Activated CD4-positive, alpha-beta T cell treated with anti-CD3 and anti-CD28 coated beads, Interleukin-2, amount 10 ng/mL, durations not matched to agents 24 days and 14 days (primary cell): ENCODE results near the gene C14orf119. TPM values are rescaled to one million over a fixed set of nuclear protein-coding genes. Genes with fewer than 3 reads are reported as not detected.
A peak's percentile ranks its signal among the peaks of the same experiment; 100 is the strongest.

Source experiments
- DNase-seq: peaks from one replicate; pipeline ENCODE4 v3.0.0; 2022
- H3K27ac Mint-ChIP-seq: one replicate; pipeline ENCODE4 v1.8.0; 2022; ENCODE audit warnings: mild to moderate bottlenecking, mixed read lengths
- H3K27me3 Mint-ChIP-seq: one replicate; pipeline ENCODE4 v1.8.0; 2022; ENCODE audit warnings: mixed read lengths
- H3K36me3 Mint-ChIP-seq: one replicate; pipeline ENCODE4 v1.8.0; 2022; ENCODE audit warnings: low read depth, mild to moderate bottlenecking, mixed read lengths
- H3K4me1 Mint-ChIP-seq: one replicate; pipeline ENCODE4 v1.8.0; 2021; ENCODE audit warnings: mixed read lengths
- H3K4me3 Mint-ChIP-seq: one replicate; pipeline ENCODE4 v1.8.0; 2022; ENCODE audit warnings: mild to moderate bottlenecking, moderate library complexity, mixed read lengths
- H3K9me3 Mint-ChIP-seq: one replicate; pipeline ENCODE4 v1.8.0; 2021; ENCODE audit warnings: mixed read lengths
- intact Hi-C: fragments of 100-400 bp; cut with micrococcal nuclease; formaldehyde crosslinking; loops from one replicate; pipeline ENCODE4 v1.15.1; 2023
- total RNA-seq: library from RNA; stranded (reverse); gene quantifications from 2 replicates; pipeline ENCODE4 v1.2.3, GENCODE V29; 2022

C14orf119 gene
- total RNA-seq, 1 donor from 2014 or later = 54.3 TPM

DNA sequence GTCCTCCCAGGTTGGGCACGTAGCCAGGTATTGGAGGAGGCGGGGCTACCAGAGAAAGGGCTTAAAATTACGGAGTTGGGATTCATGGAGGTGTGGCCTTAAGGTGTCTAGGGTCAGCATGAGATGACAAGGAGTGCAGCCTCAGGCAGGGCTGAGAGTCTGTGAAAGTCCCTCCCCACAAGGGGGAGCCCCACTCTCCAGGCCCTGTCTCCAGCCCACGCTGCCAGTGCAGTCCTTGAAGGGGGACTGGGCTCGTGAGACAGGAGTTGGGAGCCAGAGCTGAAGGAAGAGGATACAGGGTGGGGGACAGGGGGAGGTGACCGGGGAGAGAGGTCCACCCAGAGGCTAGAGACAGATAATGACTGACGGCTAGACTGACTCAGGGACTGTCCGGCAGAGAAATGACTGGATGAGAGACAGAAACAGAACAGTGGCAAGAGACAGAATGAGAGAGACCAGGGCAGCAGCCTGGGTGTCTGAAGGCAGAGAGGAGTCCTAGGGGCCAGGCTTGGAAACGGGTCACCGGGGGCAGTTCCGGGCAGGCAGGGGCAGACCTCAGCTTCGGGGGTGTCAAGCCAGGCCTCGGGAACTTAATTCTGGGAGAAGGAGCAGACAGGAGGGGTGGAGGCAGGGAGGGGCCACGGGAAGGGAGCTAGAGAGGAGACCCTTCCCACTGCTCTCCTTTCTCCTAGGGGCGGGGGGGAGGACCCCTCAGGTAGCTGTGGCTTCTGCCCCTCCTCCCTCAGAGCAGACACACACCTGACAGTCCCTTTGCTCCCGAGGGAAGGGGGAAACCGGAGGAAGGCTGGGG lies 39.0 kb upstream of the C14orf119 start:
- H3K4me1 Mint-ChIP-seq = peaks cover 17% of the 10 kb centered on the region
- intact Hi-C loops = loop anchor here (2.0 to 5.0 kb wide), 3 partner anchors 22 to 128 kb away; partner anchors contain the start of genes PRMT5 and PSMB5
- H3K4me3 Mint-ChIP-seq = peak overlapping the region; percentile 80
- H3K36me3 Mint-ChIP-seq = peaks cover 17% of the 10 kb centered on the region
- H3K27me3 Mint-ChIP-seq = peaks cover 8% of the 10 kb centered on the region
- H3K9me3 Mint-ChIP-seq = no peaks in the 10 kb centered on the region
- H3K27ac Mint-ChIP-seq = peak overlapping the region; percentile 64
- DNase-seq = peak; percentile 90

DNA sequence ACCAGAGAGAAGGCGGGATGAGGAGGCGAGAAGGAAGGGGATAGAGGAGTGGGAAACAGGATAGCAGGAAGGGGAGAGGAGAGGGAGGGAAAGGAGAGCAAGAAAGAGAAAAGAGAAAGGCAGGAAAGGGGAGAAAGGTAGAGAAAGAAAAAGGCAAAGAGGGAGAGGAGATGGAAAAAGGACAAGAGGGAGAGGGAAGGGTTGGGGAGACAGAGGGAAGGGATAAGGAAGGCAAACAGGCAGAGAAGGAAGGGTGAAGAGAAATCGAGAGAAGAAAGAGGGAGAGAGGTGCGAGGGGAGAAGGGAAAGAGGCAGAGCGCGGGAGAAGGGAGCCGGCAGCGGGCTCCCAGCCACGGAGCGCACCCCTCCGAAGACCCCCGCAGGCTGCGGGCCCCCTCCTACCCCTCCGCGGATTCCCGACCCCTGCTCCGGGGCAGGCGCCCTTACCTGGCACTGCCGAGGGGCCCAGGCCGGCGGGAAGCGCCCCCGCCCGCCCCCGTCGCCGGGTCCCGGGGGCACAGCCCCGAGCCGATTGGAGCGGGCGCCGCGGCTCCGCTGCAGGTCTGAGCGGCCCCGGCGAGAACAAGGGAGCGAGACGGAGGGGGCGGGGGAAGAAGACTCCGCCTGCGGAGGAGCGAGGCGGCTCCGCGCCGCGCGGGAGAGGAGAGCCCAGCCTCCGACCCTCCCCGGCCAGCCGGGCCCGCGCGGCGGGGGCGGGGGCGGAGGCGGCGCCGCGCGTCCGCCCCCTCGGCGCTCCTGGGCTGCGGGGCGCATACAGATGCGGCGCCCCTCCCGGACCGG lies 38.1 kb upstream of the C14orf119 start, which contains the start of gene CDH24:
Gene CDH24, minus strand, starts transcription at position 565 of the 801 bp plus-strand sequence. CDS start 1,787 bp downstream, outside the sequence.
- H3K36me3 Mint-ChIP-seq = peaks cover 19% of the 10 kb centered on the region
- peaks cover 17% of the 10 kb centered on the region for H3K4me1 Mint-ChIP-seq
- peak within 1 kb of the TSS; percentile 85 for H3K4me3 Mint-ChIP-seq
- peak within 1 kb of the TSS; percentile 64 for H3K27ac Mint-ChIP-seq
- intact Hi-C loops = loop anchor here (2.0 to 5.0 kb wide), 3 partner anchors 22 to 128 kb away; partner anchors contain the start of genes PRMT5 and PSMB5
- no peaks in the 10 kb centered on the region for H3K9me3 Mint-ChIP-seq
- peak; percentile 94 for DNase-seq
- peaks cover 8% of the 10 kb centered on the region for H3K27me3 Mint-ChIP-seq

DNA sequence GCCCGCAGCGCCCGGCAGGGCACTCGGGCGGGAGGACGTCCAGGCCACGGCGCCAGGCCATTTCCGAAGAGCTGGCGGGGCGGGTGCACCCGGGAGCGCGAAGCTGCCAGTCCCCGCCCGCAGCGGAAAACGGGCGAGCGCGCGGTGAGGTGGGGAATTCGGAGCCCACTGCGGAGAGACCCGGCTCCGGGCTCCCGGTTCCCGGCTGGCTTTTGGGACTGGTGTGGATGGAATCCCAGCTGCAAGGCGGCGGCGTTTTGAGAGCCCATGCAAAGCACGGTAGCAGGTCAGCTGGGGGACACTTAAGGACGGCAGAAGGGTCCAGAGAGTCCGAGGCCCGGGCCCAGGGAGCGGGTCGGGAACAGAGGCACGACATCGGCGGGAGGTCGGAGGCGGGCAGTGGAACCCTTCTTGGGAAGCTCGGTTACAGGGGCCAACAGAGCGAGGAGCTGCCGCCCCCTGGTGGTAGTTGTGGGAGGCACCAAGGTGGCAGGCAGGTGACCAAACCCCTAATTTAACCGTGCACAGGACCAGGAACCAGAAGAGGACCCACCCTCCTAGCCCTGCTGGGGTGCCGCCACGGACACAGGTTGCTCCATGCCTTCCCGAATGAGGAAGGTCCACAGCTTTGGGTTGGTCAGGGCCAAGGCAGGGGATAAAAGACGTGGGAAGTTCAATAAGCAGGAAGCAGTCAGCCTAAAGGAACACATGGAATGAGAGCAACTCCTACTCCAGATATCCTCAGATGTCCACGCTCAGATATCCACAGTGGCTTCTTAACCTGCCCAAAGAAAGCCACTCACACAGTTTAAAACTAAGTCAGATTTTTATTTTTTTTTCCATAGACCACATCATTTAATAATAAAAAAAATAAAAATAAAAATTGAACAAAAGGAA lies 37.3 kb upstream of the C14orf119 start:
- peak; percentile 96 for DNase-seq
- Mint-ChIP-seq H3K4me3 (peak overlapping the region; percentile 85), H3K36me3 (peaks cover 27% of the 10 kb centered on the region), H3K27ac (peak overlapping the region; percentile 57), H3K4me1 (peaks cover 17% of the 10 kb centered on the region), H3K27me3 (peaks cover 8% of the 10 kb centered on the region), H3K9me3 (no peaks in the 10 kb centered on the region)
- intact Hi-C loops = loop anchor here (1.0 to 5.0 kb wide), 6 partner anchors 23 to 129 kb away; partner anchors contain the start of genes PRMT5 and PSMB5

DNA sequence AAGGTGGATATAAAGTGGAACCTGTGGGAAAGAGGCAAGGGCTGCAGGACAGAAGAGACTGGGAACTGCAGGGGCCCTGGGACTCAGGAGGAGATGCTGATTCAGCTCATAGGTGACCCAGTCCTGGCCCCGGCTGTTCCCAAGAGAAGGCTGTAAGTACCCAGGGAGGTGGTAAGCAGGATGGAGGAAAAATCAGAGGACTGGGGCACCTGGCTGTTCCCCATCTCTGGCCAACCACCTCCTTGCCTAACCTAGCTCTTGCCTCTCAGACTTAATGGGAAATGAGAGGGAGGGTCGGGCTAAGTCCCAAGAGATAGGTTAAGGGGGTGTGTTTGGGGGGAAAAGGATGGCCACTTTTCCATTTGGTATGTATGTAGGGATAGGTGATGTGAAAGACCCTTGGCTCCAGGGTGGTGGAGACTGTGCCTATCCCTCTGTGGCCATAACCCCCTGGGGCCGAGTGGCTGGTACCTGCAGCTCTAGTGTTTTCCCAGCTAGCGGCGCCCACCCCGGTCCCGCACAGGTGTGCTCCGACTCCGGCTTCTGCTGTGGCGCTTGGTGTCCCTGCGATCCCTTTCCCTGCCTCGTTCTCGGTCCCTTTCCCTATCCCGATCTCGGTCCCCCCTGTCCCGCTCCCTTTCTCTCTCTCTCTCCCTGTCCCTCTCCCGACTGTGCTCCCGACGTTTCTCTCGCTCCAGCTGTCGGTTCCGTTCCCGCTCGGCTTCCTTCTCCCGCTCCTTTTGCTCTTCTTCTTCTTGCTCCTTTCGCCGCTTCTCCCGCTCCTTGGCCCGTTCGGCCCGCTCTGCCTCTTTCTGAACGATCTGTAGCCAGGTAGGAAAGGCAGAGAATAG lies 36.4 kb upstream of the C14orf119 start:
- DNase-seq = no peak
- Mint-ChIP-seq H3K4me1 (peaks cover 18% of the 10 kb centered on the region), H3K9me3 (no peaks in the 10 kb centered on the region), H3K36me3 (peaks cover 36% of the 10 kb centered on the region), H3K27ac (peak overlapping the region; percentile 16), H3K4me3 (peak overlapping the region; percentile 19), H3K27me3 (peaks cover 8% of the 10 kb centered on the region)
- intact Hi-C loops = loop anchor here (1.0 to 5.0 kb wide), 4 partner anchors 52 to 86 kb away; no protein-coding TSS in a partner anchor

DNA sequence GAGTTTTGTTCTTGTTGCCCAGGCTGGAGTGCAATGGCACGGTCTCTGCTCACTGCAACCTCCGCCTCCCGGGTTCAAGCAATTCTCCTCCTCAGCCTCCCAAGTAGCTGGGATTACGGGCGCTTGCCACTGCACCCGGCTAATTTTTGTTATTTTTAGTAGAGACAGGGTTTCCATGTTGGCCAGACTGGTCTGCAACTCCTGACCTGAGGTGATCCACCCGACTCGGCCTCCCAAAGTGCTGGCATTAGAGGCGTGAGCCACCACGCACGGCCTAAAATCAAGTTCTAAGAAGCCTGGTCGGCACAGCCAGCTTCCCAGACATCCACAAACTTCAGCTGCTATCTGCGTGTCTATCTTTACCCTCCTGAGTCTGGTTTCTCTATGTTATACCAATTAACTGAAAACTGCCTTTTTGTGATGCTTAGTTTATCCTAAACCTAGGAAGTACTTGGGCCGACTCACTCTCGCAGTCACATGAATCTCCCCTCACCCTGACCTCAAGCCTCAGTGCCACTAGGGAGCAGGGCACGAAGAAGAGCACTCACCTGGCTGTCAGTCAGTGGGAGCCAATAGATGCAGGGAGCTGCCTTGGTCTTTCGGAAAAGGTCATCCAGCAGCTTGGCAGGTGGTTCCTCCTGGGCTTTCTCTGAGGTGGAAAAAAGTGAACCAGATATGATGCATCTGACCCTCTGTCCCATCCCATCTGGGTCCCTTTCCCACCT lies 34.6 kb upstream of the C14orf119 start:
- H3K36me3 Mint-ChIP-seq = peaks cover 54% of the 10 kb centered on the region
- DNase-seq = no peak
- peaks cover 20% of the 10 kb centered on the region for H3K4me1 Mint-ChIP-seq
- peaks cover 8% of the 10 kb centered on the region for H3K27me3 Mint-ChIP-seq
- no peak overlapping the region for H3K4me3 Mint-ChIP-seq
- H3K9me3 Mint-ChIP-seq = no peaks in the 10 kb centered on the region
- intact Hi-C loops = no loop called here
- H3K27ac Mint-ChIP-seq = no peak overlapping the region

DNA sequence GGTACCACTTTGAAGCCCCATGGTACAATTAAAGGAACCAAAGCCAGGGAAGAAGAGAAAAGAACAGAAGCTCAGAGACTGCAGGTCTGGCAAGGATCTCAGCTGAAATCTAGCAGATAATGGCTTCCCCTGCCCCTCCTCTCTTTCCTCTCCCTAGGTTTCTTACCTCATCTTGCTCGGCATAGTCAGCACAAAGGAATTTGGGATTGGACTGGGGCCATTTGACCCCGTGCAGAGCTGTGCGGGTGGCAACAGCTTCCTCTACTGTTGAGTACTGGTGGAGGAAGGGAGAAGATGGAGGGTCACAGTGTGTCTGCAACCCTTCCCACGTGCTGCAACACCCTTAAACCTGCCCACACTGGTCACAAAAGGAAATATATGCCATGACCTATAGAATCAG lies 33.3 kb upstream of the C14orf119 start:
- intact Hi-C loops = no loop called here
- H3K27me3 Mint-ChIP-seq = peaks cover under 1% of the 10 kb centered on the region
- peaks cover 67% of the 10 kb centered on the region for H3K36me3 Mint-ChIP-seq
- no peak for DNase-seq
- H3K27ac Mint-ChIP-seq = no peak overlapping the region
- peaks cover 11% of the 10 kb centered on the region for H3K4me1 Mint-ChIP-seq
- H3K9me3 Mint-ChIP-seq = no peaks in the 10 kb centered on the region
- no peak overlapping the region for H3K4me3 Mint-ChIP-seq

DNA sequence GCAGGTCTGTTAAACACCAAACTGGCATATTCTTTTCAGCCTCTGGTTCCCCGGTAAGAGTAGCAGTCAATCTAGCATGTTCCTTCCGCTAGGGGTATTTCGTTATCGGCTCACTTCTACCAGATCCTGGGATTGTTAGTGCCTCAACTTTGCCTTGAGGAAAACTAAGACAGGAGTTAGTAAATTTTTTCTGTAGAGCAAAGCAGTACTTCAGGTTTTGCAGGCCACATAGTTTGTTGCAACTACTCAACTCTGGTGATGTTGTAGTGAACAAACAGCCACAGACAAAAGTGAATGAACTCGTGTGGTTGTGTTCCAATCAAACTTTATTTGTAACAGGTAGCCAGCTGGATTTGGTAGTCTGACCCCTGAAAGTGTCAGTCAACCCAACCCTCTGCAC lies 31.7 kb upstream of the C14orf119 start:
- H3K27me3 Mint-ChIP-seq = no peaks in the 10 kb centered on the region
- H3K4me3 Mint-ChIP-seq = no peak overlapping the region
- peaks cover 71% of the 10 kb centered on the region for H3K36me3 Mint-ChIP-seq
- no peaks in the 10 kb centered on the region for H3K9me3 Mint-ChIP-seq
- no peak overlapping the region for H3K27ac Mint-ChIP-seq
- no peak for DNase-seq
- peaks cover 9% of the 10 kb centered on the region for H3K4me1 Mint-ChIP-seq
- intact Hi-C loops = no loop called here

DNA sequence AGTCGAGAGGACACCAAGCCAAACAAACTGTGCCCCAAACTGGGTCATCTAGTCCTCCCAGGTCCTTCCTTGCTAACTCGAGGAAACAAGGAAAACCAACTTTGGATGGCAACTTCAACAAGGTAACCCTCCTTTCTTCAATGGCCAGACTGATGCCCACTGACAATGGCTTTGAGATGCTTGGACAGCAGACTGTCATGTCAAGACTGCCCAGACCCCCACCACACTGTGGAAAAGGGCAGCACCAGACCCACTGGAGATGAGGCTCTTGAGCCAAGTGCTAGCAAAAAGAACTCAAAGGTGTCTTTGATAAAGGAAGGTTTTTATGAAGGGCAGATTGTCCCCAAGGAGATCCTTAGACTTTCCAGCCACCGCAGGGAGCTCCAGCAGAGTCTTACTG lies 28.9 kb upstream of the C14orf119 start:
- H3K36me3 Mint-ChIP-seq = peaks cover 68% of the 10 kb centered on the region
- no peaks in the 10 kb centered on the region for H3K9me3 Mint-ChIP-seq
- DNase-seq = no peak
- no peak overlapping the region for H3K4me3 Mint-ChIP-seq
- H3K27me3 Mint-ChIP-seq = no peaks in the 10 kb centered on the region
- H3K4me1 Mint-ChIP-seq = peaks cover 19% of the 10 kb centered on the region
- H3K27ac Mint-ChIP-seq = no peak overlapping the region
- intact Hi-C loops = loop anchor here (5.0 kb wide), 1 partner anchor 121 kb away; no protein-coding TSS in a partner anchor

DNA sequence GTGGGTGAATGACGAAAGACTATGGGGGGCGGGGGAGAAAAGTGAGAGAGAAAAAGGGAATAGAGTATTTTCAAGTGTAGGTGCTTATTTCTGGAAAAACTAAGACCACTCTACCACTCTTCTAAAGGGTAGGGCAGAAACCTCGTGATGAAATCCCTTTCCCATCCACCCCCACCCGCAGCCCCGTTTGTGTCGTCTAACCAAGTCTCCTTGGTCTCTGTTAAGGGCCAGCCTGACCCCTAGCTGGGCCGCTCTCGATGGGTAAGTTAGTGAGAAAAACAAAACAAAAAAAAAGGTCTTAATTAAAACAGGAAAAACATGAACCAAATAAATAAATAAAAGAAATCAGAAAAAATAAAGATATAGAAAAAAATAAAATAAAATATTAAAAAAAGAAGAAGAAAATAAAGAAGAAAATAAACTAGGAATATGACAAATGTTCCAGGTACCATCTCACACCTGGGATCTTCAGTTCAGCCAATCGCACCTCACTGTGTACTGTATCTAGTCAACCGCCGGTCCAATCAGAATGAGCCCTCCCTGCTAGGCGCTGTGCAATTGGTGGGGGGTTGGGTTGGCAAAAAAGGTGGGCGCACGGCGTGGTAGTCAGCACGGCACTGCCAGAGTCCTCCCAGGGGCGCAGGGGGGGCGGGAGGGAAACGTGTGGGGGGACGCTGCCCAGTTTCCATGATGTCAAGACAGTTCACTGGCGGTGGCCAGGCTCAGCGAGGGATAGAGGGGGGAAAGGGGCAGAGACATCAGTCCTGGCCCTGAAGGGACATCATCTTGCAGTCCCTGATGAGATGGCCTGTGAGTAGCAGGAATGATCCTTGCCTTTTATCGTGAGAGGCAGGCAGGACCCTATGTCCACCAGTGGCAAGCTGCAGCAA lies 28.2 kb upstream of the C14orf119 start:
- intact Hi-C loops = loop anchor here (5.0 kb wide), 1 partner anchor 120 kb away; no protein-coding TSS in a partner anchor
- H3K4me3 Mint-ChIP-seq = no peak overlapping the region
- no peak overlapping the region for H3K27ac Mint-ChIP-seq
- H3K36me3 Mint-ChIP-seq = peaks cover 74% of the 10 kb centered on the region
- H3K9me3 Mint-ChIP-seq = no peaks in the 10 kb centered on the region
- no peak for DNase-seq
- H3K4me1 Mint-ChIP-seq = peaks cover 26% of the 10 kb centered on the region
- no peaks in the 10 kb centered on the region for H3K27me3 Mint-ChIP-seq

DNA sequence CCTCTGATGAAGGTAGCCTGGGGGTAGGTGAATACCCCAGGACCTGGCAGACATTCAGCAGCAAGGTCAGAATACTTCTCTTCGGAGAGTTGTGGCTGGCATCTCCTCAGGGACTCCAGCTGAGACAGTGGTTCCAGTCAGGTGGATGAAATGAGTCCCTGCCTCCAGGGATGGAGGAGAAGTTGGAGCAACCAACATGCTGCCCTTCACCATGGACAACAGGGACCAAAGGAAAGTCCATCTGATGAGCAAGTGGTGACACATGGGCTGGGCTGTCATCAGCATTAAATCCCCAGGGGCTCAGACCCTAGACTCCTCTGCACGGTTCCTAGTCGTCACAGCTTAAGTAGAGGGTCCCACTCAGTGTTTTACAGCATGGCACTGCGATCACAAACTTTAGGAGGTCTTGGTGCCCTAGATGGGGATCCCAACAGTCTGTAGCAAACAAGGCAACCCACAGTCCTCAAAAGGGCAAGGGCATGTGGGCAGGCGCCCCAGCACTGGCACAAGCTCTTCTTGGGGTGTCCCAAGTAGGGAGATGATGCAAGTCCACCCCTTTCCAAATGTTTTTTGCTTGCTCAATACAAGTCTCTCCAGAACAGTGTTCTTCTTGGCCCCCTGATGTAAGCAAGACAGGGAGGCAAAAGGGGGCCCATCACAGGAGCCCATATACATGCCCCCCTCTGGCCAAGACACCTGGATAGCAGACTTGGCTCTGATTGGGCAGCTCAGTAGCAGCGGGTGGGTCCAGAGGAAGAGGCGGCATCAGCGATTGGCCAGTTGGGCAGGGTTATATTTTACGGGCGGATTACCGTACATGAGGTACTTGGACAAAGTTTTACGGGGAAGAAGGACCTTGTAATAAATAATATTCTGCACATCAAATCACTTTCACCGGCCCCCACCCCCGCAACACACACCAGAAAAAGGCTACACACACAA lies 27.2 kb upstream of the C14orf119 start:
- intact Hi-C loops = loop anchor here (2.0 to 5.0 kb wide), 2 partner anchors 43 to 119 kb away; no protein-coding TSS in a partner anchor
- peak; percentile 58 for DNase-seq
- Mint-ChIP-seq H3K27ac (peak overlapping the region; percentile 44), H3K4me1 (peaks cover 29% of the 10 kb centered on the region), H3K36me3 (peaks cover 72% of the 10 kb centered on the region), H3K4me3 (peak overlapping the region; percentile 53), H3K9me3 (no peaks in the 10 kb centered on the region), H3K27me3 (no peaks in the 10 kb centered on the region)
